Tongue (tissue), 2 donors: ENCODE measurements around the gene LSP1. TPM values are rescaled to one million over a fixed set of nuclear protein-coding genes. Genes with fewer than 3 reads are reported as not detected.

Experiments
- DNase-seq: peaks from one replicate; pipeline ENCODE4 v3.0.0-alpha.2; 2015
- total RNA-seq: library from RNA; depleted of rRNA; stranded (reverse); fragments of >200 nt; gene quantifications from one replicate; pipeline ENCODE4 v1.2.3, GENCODE V29; 2014

LSP1 gene
- total RNA-seq, 1 donor from 2014 or later = 84.2 TPM

DNA sequence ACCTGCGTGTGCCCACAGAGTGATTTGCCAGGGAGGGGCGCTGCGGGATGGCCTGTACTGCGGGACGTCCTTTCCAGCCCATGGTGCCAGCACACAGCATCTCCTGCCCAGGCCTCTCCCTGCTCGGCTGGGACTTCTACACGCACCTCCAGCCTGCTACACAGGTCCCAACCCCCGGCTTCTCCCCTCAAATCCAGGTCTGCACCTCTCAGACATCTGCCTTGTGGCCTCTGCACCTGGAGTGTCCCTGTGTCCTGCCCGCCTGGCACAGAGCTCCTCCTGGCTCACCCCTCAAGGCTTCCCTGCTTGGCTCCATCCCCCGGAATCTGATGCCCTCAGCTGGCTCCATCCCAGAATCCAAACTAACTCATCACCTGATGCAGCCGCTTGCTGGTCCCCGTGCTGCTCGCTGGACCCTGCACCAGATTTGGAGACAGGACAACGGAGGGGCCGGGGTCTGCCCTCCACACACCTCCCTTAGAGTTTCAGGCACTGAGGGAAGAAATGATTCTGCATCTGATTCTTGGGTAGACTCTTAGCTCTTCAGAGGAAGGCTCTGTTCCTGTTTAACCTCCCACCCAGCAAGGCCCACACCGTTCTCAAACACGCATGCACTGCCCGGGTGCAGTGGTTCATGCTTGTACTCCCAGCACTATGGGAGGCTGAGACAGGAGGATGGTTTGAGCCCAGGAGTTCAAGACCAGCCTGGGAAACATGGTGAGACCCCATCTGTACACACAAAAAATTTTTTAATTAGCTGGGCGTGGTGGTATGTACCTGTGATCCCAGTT lies 4.0 kb upstream of the LSP1 start:
- DNase-seq = no peak

DNA sequence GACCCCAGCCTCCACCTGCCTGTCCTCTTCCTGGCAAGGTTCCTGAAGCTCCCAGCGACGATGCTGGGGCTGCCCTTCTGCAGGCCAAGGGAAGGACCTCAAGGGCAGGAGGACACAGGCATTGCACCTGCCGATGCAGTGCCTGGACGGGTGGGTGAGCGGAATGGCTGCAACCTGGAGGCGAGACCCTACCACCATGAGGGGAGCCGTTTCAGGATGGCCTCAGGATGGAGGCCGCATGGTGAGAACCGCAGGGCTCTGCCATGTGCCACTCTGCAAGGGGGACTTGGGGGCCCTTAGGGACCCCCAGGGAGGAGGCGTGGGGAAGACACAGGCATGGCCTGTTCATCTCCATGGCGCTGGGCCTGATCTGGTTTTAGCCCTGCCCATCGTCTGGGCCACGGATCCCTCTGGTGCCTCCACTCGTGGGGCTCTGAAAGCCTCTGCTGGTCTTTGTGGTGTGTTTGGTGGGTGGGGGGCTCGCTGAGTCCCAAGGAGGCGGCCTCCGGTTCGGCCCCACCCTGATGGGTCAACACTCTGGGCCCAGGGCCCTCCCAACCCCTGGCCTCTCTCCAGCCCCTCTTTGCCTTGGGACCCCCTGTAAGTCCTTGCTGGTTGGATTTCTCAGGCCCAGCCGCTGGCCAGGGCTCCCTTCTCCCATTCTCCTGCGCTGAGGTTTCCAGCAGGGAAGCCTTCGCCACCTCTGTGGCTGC lies 1.3 kb upstream of the LSP1 start:
- DNase-seq = no peak

DNA sequence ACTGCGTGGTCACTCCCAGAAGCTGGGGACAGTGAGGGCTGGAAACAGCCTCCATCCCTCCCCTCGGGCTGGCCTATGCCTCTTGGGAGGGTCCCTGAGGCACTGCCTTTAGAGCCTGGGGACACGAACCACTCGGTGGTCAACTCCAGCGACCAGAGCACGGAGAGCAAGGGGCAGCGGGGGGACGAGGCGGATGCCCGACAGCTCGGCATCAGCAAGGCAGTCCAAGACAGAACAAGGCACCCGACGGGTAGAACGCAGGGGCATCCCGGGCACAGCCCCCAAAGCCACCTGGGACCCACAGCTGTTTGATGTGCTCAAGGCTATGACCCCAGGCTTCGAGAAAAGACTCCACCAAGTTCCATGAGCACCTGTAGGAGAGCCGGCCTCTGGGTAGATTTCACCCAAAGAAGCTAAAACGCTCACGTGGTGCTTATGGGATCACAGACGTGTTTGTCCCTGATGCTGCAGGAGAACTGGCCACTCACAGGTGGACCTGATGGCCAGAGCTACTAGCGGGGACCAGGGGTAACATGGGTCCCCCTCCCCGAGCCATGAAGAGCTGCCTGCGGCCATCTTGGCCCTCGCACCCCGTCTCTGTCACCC lies 510 bp upstream of the LSP1 start:
- no peak for DNase-seq

DNA sequence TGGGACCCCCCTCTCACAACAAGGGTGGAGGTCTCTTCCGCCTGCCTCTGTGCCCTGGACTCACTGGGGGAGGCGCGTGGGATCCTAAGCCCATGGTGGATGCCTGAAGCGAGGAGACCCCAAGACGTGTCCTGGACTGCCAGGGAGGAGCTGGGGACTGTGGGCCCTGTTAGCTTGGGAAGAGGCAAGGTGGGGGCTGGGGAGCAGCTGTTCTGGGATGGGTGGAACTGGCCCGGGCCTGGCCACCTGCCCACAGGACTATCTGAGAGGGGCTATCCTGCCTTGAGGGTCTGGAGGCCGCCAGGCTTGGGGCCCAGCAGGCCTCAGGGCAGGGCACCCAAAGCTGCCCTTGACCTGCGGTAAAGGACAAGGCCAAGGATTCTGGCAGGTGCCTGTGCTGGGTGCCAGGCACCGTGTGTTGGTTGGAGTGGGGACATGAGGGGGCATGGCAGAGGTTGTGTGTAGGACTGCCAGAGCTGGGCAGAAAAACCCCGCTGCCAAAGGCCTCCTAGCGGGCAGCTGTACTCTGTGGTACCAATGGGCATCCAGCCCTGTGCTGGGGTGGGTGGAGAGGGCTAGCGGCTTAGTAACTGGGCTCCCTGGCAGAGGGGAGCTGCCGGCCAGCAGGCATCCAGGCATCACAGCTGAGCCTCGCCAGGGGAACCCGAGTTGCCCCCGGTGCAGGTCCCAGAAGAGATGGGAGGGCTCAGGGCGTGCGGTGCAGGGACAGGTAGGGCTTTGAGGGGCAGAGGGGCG lies 670 bp downstream of the LSP1 start:
- DNase-seq = no peak

DNA sequence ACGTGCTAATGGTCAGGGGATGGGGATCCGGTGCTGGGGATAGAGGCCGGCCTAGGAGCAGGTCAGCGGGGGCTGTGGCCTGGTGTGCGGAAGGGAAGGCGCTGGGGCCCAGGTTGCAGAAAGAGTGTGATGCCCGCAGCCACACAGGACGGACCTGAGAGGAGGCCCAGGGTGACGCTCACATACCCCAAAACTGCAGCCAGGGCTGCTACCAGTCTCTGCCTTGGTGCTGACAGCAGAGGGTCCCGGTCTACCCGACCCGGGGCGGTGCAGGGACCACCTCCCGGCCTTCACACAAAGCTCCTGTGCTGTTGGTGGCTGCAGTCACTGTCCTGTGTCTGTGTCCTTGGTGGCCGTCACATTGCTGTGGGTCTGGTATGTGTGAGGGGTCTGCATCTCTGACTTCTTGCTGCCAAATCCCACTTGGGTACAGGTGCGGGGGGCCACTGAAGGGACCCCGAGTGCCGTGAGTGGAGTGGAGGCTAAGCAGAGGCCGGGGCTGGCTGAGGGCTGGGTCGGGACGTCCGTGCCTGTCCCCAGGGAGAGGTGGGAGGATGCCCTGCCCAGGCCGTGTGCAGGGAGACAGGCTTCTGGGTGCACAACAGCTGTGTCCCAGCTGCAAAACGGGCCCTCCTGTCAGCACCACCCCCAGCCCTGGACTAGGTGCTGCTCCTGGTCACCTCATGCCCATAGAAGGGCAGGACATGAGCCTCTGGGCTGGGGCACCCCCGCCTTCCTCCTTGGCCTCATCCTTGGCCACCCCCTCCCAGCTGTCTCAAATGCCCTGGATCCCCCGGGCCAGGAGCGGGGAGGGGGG lies 1.5 kb downstream of the LSP1 start:
- DNase-seq = peak; percentile 59

DNA sequence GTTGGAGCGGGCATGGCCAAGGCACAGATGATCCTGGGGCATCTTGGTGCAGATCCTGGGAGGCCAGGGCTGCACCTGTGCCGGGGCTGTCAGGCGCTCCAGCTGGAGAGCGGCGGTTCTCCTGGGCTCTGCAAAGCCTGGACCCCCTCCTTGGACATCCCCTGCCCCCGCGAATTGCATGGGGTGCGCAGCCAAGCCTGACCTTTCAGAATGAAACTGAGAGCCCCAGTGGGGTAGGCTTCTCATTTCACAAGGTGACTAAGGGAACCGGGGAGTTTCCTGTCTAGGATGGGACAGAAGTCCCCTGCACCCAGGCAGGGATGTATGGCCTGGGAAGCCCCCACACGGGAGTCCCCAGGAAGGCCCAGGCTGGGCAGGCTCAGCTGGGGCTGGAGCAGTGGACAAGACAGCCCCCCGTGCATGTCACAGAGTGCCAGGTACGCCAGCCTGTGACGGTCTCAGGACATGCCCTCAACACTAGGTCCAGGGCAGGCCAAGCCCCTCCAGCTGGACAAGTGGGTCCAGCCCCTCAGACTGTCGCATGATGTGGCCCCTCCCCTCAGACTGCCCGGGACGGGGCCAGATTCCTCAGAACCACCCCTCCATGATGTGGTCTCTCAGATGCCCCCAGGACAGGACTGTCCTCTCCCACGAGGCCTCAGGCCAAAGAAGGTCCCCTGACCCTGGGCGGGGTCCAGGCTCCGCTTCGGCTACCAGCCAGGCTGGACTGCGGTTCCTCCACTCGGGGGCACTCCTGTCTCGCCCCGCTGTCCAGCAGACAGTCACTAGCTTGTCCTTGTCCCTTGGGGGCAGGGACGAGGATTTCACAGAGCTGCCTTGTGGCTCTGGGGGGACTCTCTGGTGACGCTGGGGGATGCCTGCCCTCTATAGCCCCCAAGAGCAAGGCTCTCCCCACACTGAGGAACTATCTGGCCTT lies 2.3 kb downstream of the LSP1 start:
- no peak for DNase-seq

DNA sequence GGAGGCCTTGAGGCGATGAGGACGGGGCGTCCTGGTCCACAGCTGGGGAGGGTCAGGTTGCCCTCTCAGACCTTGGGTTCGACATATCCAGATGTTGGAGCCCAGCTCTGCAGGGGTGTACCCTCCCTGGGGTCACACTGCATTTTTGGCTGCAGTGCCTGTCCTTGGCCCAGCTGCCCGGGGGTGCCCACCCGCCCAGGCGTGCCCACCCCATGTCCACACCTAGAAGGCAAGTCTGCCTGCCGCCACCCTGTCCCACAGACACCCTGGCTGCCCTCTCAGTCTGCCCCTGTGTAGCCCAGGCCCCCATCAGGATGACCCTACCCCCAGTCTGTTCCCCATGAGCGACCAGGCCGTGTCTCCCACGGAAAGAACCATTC lies 3.0 kb downstream of the LSP1 start:
- no peak for DNase-seq

DNA sequence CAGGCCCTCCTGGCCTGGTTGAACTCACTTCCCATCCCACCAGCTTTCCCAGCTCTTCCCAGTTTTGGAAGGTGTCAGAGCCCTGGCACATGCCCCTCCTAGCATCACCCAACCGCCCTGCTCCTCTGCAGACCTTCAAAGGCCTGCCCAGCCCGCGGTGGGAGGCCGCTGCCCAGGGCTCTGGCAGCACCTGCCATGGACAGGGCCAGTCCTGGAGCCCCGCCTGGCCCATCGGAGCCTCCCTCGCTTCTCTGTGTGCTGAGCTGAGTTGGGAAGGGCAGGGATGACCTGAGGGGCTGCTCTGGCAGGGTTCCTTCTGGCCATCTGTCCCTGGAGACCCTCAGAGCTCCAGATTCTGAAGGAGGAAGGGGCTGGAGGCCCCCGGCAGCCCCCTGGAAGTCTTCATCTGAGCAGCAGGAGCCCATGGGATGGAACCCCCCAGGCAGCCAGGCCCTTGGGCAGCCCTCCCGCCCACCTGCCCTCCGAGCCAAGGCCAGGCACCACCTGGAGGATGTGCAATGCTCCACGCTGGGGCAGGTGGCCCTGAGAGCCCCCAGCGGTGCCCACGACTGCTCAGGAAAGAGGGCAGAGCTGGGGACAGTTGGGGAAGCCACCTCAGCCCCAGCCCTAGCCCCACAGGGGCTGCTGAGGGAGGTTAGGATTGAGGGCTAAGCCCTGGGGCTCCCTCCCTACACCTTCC lies 3.6 kb downstream of the LSP1 start:
- no peak for DNase-seq

DNA sequence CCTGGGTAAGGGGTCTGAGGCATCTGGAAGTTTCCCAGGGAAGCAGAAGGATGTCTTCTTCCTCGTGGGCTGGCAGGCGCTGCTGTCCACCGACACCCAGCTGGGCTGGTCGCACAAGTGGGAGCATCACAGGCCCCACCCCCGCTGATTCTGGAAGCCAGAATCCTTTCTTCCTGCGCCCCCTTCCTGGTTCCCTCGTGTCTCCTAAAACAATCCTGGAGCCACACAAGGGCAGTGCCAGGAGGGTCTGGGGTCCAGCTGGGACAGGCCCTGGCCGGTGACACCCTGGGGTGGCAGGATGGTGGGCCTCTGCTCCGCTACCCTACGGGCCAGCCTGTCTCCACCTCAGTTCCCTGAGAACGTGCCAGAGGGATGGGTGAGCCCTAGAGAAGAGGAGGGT lies 4.2 kb downstream of the LSP1 start:
- no peak for DNase-seq

DNA sequence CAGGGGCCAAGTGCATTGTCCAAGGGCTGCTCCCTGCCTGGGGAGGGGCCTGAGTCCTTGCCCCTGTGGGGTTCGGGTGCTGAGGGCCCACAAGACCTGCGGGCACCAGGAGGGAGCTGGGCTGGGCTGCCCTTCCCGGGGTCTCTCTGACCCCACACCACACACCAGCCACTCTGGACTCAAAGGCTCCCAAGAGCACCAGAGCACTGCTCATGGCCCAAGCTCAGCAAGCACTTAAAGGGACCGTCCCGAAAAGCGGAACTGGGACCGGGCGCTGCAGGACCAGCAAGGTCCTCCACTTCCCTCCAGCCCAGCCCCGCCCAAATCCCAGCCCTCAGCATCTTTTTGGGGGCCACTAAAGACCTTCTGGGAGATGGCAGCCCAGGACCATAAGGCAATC lies 5.3 kb downstream of the LSP1 start:
- DNase-seq = no peak

DNA sequence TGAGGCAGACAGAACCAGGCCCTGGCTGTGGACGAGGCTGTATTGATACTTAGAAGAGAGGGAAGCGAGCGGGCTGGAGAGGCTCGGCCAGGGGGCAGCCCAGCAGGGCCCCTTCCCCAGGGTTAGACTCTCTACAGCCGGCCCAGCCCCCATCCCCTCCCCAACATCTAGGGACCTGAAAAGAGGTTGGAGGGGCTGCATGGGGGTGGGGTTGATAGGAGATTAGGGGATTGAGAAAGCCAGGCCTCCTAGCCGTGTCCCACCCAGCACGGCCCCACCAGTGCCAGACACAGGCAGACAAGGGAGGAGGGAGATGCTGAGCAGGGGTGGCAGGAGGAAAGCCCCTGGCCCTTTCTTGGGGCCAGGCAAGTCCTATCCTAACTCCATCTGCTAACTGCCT lies 5.7 kb downstream of the LSP1 start:
- DNase-seq = no peak

DNA sequence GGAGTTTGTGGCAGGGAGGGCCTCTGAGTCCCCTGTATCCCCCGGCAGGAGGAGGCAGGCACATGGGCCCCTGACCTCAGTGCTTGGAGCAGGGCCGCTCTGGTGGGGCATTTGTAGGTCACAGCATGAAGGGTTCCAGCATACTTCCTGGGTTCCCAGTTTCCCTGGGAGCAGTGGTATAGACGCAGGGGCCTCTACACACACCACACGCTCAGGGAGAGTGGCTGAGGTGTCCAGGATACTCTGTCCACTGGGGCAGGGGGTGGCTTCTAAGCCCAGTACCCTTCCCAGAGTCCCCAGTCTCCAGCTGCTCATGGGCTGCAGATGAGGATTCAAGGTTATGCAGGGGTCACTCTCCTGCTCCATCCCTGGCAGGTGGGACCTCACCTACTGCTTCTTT lies 6.1 kb downstream of the LSP1 start:
- DNase-seq = no peak

DNA sequence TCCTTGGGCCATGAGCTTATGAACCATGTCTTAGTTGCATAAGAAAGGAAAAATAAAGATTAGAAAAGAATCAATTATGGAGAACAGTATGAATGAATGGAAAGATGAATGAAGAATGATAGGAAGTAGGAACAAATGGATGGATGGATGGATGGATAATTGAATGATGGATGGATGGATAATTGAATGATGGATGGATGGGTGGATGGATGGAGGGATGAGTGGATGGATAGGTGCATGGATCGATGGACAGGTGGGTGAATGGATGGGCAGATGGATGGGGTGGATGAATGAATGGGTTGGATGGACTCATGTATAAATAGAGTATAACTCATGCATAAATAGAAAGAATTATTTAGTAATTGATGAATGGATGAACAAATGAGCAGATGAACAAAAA lies 7.2 kb downstream of the LSP1 start:
- DNase-seq = no peak

DNA sequence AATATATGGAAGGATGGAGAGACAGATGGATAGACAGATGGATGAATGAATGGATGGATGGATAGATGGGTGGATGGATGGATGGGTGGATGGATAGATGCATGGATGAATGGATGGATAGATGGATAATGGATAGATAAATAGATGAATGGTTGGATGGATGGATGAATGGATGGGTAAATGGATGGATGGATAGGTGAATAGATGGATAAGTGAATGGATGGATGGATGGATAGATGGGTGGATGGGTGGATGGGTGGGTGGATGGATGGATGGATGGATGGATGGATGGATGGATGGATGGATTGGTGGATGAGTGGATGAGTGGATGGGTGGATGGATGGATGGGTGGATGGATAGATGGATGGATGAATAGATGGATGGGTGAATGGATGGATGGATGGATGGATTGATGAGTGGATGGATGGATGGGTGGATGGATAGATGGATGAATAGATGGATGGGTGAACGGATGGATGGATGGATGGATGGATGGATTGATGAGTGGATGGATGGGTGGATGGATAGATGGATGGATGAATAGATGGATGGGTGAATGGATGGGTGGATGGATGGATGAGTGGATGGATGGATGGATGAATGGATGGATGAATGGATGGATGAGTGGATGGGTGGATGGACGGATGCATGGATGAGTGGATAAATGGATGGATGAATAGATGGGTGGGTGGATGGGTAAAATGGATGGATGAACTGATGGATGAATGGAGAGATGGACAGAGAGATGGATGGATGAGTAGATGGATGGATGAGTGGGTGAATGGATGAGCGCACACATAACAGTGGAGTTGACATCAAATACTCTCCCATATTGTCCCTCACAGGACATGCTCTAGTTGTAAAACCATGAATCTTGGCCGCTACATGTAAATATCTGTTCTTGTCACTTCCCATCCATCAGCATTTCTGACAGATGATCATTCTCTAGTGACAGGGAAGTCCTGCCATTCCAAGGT lies 8.8 kb downstream of the LSP1 start:
- DNase-seq = no peak

DNA sequence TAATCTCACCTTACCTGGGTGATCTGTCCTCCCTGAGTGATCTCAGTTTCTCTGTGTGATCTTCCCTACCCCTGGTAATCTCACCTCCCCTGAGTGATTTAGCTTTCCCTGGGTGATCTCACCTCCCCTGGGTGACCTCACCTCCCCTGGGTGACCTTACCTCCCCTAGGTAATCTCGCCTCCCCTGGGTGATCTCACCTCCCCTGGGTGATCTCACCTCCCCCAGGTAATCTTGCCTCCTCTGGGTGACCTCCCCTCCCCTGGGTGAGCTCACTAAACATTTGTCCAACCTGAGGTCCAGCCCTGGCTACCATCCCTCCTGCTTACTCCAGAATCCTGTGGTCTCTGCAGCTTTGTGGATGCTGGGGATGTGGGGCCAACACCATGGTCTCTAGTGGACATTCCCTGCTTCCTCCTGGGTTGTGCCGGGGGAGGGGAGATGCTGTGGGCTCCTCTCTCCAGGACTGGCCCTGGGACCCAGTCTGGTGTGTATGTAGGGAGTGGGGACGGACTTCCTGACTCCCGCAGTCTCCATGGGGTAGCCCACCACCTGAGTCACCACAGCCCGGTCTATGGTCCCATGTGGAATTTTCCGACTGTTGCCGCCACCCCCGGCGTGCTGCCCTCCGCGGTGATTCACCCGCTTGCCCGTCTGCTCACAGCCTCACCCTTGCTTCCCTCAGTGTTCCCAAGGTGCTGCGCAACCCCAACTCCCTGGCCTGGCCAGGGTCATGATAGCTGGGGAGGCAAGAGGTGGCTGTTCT lies 9.9 kb downstream of the LSP1 start:
- no peak for DNase-seq

DNA sequence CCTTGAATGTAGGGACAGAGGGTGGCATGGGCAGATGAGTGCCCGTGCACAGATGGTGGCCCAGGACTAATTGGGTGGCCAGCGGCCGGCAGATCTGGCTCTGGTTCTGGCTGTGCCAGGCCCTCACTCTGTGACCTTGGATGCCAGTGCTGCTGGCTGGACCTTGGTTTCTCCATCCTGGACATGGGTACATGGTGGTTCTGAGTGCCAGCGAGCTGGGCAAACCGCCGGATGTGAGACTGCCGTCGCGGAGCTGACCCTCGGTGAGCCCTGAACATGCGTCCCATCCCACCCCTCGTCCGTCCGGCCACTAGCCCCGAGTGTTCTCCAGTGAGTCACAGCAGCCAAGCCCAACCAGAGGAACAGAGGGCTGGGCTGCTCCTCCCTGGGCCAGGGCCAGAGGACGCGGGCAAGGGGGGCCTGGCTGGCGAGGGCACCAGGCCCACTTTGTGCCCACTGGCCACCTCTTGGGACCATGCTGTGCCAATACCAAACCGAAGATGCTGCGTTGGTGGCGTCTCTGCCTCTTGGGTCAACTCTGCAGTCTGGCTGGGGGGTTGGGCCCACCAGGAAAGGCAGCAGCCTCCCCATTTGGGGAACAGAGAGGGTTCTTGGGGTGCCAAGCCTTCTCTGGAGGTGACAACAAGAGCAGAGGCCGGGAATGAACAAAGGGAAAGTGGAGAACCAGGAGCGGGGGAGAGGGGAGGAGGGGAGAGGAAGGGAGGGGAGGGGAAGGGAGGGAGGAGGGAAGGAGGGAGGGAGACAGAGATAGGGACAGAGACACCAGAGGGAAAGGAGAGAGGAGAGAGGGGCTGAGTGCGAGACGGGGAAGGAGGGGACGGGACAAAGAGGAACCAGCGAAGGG lies 10.7 kb downstream of the LSP1 start:
- peak; percentile 86 for DNase-seq

DNA sequence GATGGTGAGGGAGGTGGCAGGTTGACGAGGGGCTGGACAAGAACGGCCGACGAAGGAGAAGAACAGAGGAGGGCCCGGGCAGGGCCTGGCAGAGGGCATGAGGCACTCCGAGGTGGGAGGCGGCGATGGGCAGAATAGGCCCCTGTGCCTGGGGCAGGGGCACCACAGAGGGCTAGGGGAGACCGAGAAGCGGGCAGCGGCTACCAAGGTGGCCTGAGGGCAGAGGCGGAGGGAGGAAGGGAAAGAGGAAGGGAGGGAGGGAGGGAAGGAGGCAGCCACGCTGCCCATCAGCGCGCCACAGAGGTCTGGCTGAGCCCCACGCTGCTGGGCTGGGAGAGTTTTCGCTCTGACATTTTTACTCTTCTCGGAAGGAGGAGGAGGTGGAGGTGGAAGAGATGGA lies 11.3 kb downstream of the LSP1 start:
- no peak for DNase-seq
